ENCODE measurements around the gene AK5. TPM values are rescaled to one million over a fixed set of nuclear protein-coding genes. Genes with fewer than 3 reads are reported as not detected.
"Not testable (repeated sequence)": the region's sequence is repeated elsewhere in the genome, so short reads cannot be mapped to it uniquely, and the experiment has no call there.

AK5 gene
- total RNA-seq, 1 donor from 2014 or later = 1.0 TPM

- H3K36me3 ChIP-seq = no peaks in the 10 kb centered on the region
- no peak overlapping the region for H3K27ac ChIP-seq (replicated peaks)
- no peak for DNase-seq
- peaks cover 3% of the 10 kb centered on the region for H3K9me3 ChIP-seq (replicated peaks)
- H3K4me1 ChIP-seq = no peaks in the 10 kb centered on the region
- intact Hi-C loops (cut with micrococcal nuclease) = no loop called here
- no peak overlapping the region for H3K4me3 ChIP-seq
- TF ChIP-seq, protein P1, sequence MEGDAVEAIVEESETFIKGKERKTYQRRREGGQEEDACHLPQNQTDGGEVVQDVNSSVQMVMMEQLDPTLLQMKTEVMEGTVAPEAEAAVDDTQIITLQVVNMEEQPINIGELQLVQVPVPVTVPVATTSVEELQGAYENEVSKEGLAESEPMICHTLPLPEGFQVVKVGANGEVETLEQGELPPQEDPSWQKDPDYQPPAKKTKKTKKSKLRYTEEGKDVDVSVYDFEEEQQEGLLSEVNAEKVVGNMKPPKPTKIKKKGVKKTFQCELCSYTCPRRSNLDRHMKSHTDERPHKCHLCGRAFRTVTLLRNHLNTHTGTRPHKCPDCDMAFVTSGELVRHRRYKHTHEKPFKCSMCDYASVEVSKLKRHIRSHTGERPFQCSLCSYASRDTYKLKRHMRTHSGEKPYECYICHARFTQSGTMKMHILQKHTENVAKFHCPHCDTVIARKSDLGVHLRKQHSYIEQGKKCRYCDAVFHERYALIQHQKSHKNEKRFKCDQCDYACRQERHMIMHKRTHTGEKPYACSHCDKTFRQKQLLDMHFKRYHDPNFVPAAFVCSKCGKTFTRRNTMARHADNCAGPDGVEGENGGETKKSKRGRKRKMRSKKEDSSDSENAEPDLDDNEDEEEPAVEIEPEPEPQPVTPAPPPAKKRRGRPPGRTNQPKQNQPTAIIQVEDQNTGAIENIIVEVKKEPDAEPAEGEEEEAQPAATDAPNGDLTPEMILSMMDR (IDR thresholded peaks at IDR 0.05; ENCODE audit: borderline replicate concordance) = no peak
- H3K27me3 ChIP-seq (ENCODE audit: low read depth) = peaks cover 3% of the 10 kb centered on the region
Observed at GRCh38 chr1:77509051-77509492, 227.3 kb downstream of the AK5 start.

- no peak overlapping the region for H3K4me3 ChIP-seq
- DNase-seq = no peak
- intact Hi-C loops (cut with micrococcal nuclease) = no loop called here
- peaks cover 3% of the 10 kb centered on the region for H3K27me3 ChIP-seq (ENCODE audit: low read depth)
- H3K36me3 ChIP-seq = no peaks in the 10 kb centered on the region
- H3K27ac ChIP-seq (replicated peaks) = no peak overlapping the region
- peaks cover under 1% of the 10 kb centered on the region for H3K4me1 ChIP-seq
- TF ChIP-seq, protein P1 (IDR thresholded peaks at IDR 0.05; ENCODE audit: borderline replicate concordance) = no peak
- H3K9me3 ChIP-seq (replicated peaks) = peaks cover 3% of the 10 kb centered on the region
Observed at GRCh38 chr1:77509898-77510297, 228.1 kb downstream of the AK5 start.

- intact Hi-C loops (cut with micrococcal nuclease) = no loop called here
- Histone ChIP-seq H3K36me3 (no peaks in the 10 kb centered on the region), H3K9me3 (replicated peaks) (peaks cover 3% of the 10 kb centered on the region), H3K4me1 (peaks cover 6% of the 10 kb centered on the region), H3K27ac (replicated peaks) (no peak overlapping the region), H3K4me3 (no peak overlapping the region), H3K27me3 (ENCODE audit: low read depth) (no peaks in the 10 kb centered on the region)
- no peak for DNase-seq
- TF ChIP-seq, protein P1 (IDR thresholded peaks at IDR 0.05; ENCODE audit: borderline replicate concordance) = no peak
Observed at GRCh38 chr1:77511440-77511840, 229.6 kb downstream of the AK5 start.

DNA sequence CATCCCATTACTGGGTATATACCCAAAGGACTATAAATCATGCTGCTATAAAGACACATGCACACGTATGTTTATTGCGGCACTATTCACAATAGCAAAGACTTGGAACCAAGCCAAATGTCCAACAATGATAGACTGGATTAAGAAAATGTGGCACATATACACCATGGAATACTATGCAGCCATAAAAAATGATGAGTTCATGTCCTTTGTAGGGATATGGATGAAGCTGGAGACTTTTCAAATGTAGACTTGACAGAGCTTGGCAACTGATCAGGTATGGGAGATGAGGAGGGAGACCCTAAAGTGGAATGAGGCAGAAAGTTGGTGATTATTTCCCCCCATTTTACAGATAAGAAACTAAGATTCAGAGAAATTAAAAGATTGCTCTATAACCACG is 230.8 kb downstream of the AK5 start:
- H3K36me3 ChIP-seq; H3K9me3 ChIP-seq (replicated peaks); H3K4me3 ChIP-seq; H3K27ac ChIP-seq (replicated peaks); DNase-seq; H3K27me3 ChIP-seq (ENCODE audit: low read depth); H3K4me1 ChIP-seq; intact Hi-C loops (cut with micrococcal nuclease): not testable (repeated sequence)

GRCh38 chr1:77513839-77514763 is 232.3 kb downstream of the AK5 start:
- no peaks in the 10 kb centered on the region for H3K27me3 ChIP-seq (ENCODE audit: low read depth)
- peaks cover 6% of the 10 kb centered on the region for H3K4me1 ChIP-seq
- TF ChIP-seq, protein P1 (IDR thresholded peaks at IDR 0.05; ENCODE audit: borderline replicate concordance) = no peak
- no peaks in the 10 kb centered on the region for H3K36me3 ChIP-seq
- intact Hi-C loops (cut with micrococcal nuclease) = no loop called here
- H3K4me3 ChIP-seq = no peak overlapping the region
- peaks cover 11% of the 10 kb centered on the region for H3K9me3 ChIP-seq (replicated peaks)
- DNase-seq = no peak
- H3K27ac ChIP-seq (replicated peaks) = peak overlapping the region; percentile 66
